GM15510 (cell line): Measurements from ENCODE around the gene MR1.

Experiments
- POLR2A ChIP-seq: IDR thresholded peaks from 3 replicates; pipeline ENCODE4 v1.6.1; 2011; ENCODE audit warnings: borderline replicate concordance; ENCODE audit not compliant: insufficient read length; ENCODE audit errors: extremely low read depth

Gene MR1

DNA sequence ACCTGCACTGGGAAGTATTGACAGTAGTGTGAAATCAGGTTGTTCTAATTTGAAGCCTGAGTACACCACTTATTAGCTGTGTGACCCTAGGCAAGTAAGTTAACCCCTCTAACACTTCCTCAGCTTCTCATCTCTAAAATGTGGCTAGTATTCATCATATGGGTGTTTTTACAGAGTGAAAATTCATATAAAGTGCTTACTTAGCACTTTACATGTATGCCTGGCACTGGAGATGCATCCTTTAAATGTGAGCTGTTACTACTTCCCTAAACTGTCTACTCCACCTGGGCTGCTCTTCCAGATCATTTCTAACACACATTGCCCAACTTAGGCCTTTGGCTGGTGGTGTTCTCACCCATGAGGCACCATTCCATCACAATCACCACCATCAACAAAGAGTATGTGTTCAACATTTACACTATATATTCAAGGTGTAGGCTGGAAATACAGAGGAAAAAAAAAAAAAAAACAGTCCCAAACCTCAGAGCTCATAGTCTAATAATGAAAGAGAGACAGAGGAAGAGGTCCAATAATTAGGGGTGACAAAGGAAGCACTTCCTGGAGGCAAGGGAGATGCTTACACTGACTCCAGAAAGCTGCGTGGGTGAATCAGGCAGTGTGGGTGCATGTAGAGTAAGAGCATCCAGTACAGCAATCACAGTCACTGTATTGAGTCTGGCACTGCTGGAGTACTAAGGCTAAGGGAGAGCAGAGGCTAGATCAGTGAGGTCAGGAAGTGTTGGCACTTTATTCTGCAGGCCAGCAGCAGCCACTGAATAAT lies 14.7 kb upstream of the MR1 start:
- no peak for TF ChIP-seq POLR2A

GRCh38 chr1:181021159-181021558 lies 12.6 kb upstream of the MR1 start:
- no peak for TF ChIP-seq POLR2A

- peak; percentile 42 for TF ChIP-seq POLR2A
These were observed 11.9 kb upstream of the MR1 start for GRCh38 chr1:181021811-181022434.

- no peak for TF ChIP-seq POLR2A
These were observed 10.3 kb upstream of the MR1 start for GRCh38 chr1:181023265-181024057.

DNA sequence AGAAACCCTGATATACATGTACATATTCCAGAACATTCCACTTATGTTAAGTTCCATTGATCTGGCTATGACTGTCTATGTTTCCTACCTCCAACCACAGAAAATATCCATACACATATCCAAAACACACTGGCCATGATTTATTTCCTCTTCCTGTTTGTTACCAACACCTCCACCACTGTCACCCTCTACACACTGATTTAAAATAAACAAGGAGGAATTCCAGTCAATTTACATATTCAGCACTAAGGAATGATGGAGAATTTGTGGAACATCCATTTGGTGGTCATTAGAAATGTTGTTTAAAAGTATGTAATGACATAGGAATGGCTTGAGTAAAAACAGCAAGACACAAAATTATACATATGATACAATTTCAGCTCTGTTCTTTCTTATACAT lies 5.6 kb upstream of the MR1 start:
- TF ChIP-seq POLR2A, result no peak

DNA sequence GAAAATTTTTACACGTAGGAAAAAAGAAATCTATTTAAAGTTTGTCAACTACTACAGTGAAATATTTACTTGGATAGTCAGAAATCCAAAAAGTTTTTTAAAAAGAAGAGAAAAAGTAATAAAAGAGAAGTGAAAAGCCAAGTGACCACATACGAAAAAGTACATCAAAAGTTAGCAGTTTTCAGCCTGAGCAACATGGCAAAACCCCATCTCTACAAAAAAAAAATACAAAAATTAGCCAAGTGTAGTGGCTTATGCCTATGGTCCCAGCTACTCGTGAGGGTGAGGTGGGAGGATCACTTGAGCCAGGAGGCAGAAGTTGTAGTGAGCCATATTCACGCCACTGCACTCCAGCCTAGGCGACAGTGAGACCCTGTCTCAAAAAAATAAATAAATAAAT lies 5.2 kb upstream of the MR1 start:
- TF ChIP-seq POLR2A, result no peak

GRCh38 chr1:181032535-181032934 lies 1.2 kb upstream of the MR1 start:
- TF ChIP-seq POLR2A, result no peak

GRCh38 chr1:181033128-181033798 lies 520 bp upstream of the MR1 start:
- TF ChIP-seq POLR2A, result peak; percentile 23

GRCh38 chr1:181036107-181036836 lies 2.5 kb downstream of the MR1 start:
- no peak for TF ChIP-seq POLR2A

- no peak for TF ChIP-seq POLR2A
These were observed 3.6 kb downstream of the MR1 start for GRCh38 chr1:181037386-181037785.

DNA sequence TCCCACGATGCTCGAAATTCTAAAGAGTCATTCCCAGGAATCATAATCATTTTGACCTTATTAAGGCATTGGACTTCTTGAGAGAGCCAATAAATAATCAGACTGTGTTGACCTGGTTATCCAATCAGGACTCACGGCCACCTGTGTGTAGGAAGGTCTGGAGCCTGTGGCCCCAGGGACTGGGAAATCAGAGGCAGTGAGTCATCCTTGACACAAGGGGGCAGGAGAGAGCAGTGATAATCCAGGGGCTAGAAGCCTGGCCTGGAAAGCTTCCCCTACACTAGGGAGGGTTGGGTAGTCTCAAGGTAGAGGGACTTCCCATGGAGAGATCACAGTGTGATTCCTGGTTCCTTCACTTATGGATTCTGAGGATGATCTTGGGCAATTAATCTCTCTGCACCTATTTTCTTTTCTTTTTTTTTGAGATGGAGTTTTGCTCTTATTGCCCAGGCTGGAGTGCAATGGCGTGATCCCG lies 4.7 kb downstream of the MR1 start:
- no peak for TF ChIP-seq POLR2A

- no peak for TF ChIP-seq POLR2A
These were observed 6.6 kb downstream of the MR1 start for GRCh38 chr1:181040284-181040865.

GRCh38 chr1:181043025-181043888 lies 9.5 kb downstream of the MR1 start:
- TF ChIP-seq POLR2A, result no peak
